Transverse colon (tissue), 4 donors: ENCODE measurements around the gene ACER3. TPM values are rescaled to one million over a fixed set of nuclear protein-coding genes. Genes with fewer than 3 reads are reported as not detected.

ENCODE experiments used
- DNase-seq: peaks from one replicate; pipeline ENCODE4 v3.0.0-alpha.2; 2019
- H3K27ac ChIP-seq, 4 donors: fragments of 200-600 bp; sonication (generic); 2 replicates each; pipeline ENCODE4 v1.5.1; 2016 to 2018; ENCODE audit warnings: inconsistent platforms in 4 of 4
- H3K27me3 ChIP-seq: fragments of 200-600 bp; sonication (generic); 2 replicates; pipeline ENCODE4 v1.5.1; 2017; ENCODE audit warnings: inconsistent platforms
- H3K36me3 ChIP-seq, 4 donors: fragments of 200-600 bp; sonication (generic); 2 replicates each; pipeline ENCODE4 v1.5.1; 2017 to 2019; ENCODE audit warnings: inconsistent platforms in 4 of 4
- H3K4me1 ChIP-seq, 4 donors: fragments of 200-600 bp; sonication (generic); 2 replicates each; pipeline ENCODE4 v1.5.1; 2017 to 2020; ENCODE audit warnings: inconsistent platforms in 4 of 4
- H3K4me3 ChIP-seq, 4 donors: fragments of 200-600 bp; sonication (generic); 1 replicate in 1 of 4; 2 replicates in 3 of 4; pipeline versions ENCODE4 v1.5.1 to v1.6.1; 2017 to 2019; ENCODE audit warnings: inconsistent platforms in 4 of 4
- H3K9me3 ChIP-seq, 2 donors: fragments of 200-600 bp; sonication (generic); 2 replicates each; pipeline ENCODE4 v1.5.1; 2017 to 2019; ENCODE audit warnings: inconsistent platforms in 2 of 2
- CTCF ChIP-seq, 5 experiments: fragments of 200-600 bp in 3 of 5; fragments of 450-650 bp in 2 of 5; sonication (generic) in 3 of 5; IDR thresholded peaks; 1 replicate in 2 of 5; 2 replicates in 3 of 5; pipeline ENCODE4 v1.5.1; 2016 to 2017; ENCODE audit warnings: antibody characterized with exemption in 5 of 5, inconsistent platforms in 3 of 5, mild to moderate bottlenecking in 2 of 5, moderate library complexity in 1 of 5
- EP300 ChIP-seq: sonication (generic); formaldehyde crosslinking; IDR thresholded peaks from one replicate; pipeline ENCODE4 v1.6.1; 2017; ENCODE audit warnings: antibody characterized with exemption, low read depth
- POLR2A ChIP-seq: fragments of 450-650 bp; IDR thresholded peaks from one replicate; pipeline ENCODE4 v1.6.1; 2016; ENCODE audit warnings: antibody characterized with exemption, mild to moderate bottlenecking, moderate library complexity
- POLR2AphosphoS5 ChIP-seq, 3 donors: sonication (generic); formaldehyde crosslinking; IDR thresholded peaks; one replicate each; pipeline ENCODE4 v1.6.1; 2016; ENCODE audit warnings: antibody characterized with exemption in 3 of 3
- WGBS, 2 donors: methylation state at CpG; one replicate each; pipeline ENCODE4 v1.1.5; 2018; ENCODE audit warnings: low coverage in 1 of 2; 5-methylcytosine and 5-hydroxymethylcytosine counted together
- in situ Hi-C, 4 donors: fragments of 200-750 bp; cut with MboI; loops; one replicate each; pipeline versions ENCODE4 v1.15.0 to v1.15.1; 2017; ENCODE audit warnings: low sequenced_read_pairs in 3 of 4, low pct_ligation_motif_present in 1 of 4, low pct_unique_long_range_greater_than_20kb in 1 of 4
- intact Hi-C: fragments of 100-400 bp; cut with DNase I; formaldehyde crosslinking; loops from one replicate; pipeline ENCODE4 v1.15.1; 2023; ENCODE audit warnings: low total_unique reads
- total RNA-seq, 4 donors: library from RNA; depleted of rRNA; stranded (reverse); fragments of >200 nt; gene quantifications; one replicate each; pipeline ENCODE4 v1.1.0, GENCODE V29; 2016

The ACER3 gene
- total RNA-seq, 4 donors from 2014 or later: 8.8 to 72.2 (median 29.4) TPM

GRCh38 chr11:77055913-77056312, 195.2 kb downstream of the ACER3 start:
- no peak overlapping the region for H3K4me3 ChIP-seq
- in situ Hi-C loops: no loop called here
- H3K27ac ChIP-seq: no peak overlapping the region
- 93 to 95% methylated on average over 4 to 5 of the region's 5 CpGs for WGBS, 2 donors
- peaks cover 0 to 14% (median 5%) of the 10 kb centered on the region in 4 donors for H3K4me1 ChIP-seq
- no peak for TF ChIP-seq CTCF (IDR thresholded peaks at IDR 0.05)
- TF ChIP-seq EP300: no peak
- no peak for TF ChIP-seq POLR2AphosphoS5 (IDR thresholded peaks at IDR 0.05)
- TF ChIP-seq POLR2A: no peak
- no peaks in the 10 kb centered on the region for H3K27me3 ChIP-seq
- no peak for DNase-seq
- H3K36me3 ChIP-seq: no peaks in the 10 kb centered on the region
- intact Hi-C loops: no loop called here
- H3K9me3 ChIP-seq: peaks cover 10 to 16% of the 10 kb centered on the region in 2 donors

GRCh38 chr11:77056814-77057402, 196.2 kb downstream of the ACER3 start:
- H3K4me1 ChIP-seq: peaks cover 0 to 14% (median 5%) of the 10 kb centered on the region in 4 donors
- peaks cover 10 to 16% of the 10 kb centered on the region in 2 donors for H3K9me3 ChIP-seq
- no peaks in the 10 kb centered on the region for H3K36me3 ChIP-seq
- intact Hi-C loops: no loop called here
- in situ Hi-C loops: no loop called here
- no peaks in the 10 kb centered on the region for H3K27me3 ChIP-seq
- no peak for DNase-seq
- 77 to 100% methylated on average over 1 to 3 of the region's 3 CpGs for WGBS, 2 donors
- H3K27ac ChIP-seq: no peak overlapping the region
- TF ChIP-seq POLR2A (no peak), EP300 (no peak), CTCF (IDR thresholded peaks at IDR 0.05) (no peak), POLR2AphosphoS5 (IDR thresholded peaks at IDR 0.05) (no peak)
- no peak overlapping the region for H3K4me3 ChIP-seq

- Histone ChIP-seq H3K9me3 (peaks cover 10 to 16% of the 10 kb centered on the region in 2 donors), H3K36me3 (no peaks in the 10 kb centered on the region), H3K4me3 (no peak overlapping the region), H3K4me1 (peaks cover 0 to 21% (median 7%) of the 10 kb centered on the region in 4 donors), H3K27ac (no peak overlapping the region), H3K27me3 (no peaks in the 10 kb centered on the region)
- 78 to 100% methylated on average over 1 to 9 of the region's 9 CpGs for WGBS, 2 donors
- in situ Hi-C loops (no loop called here), intact Hi-C loops (no loop called here)
- no peak for DNase-seq
- TF ChIP-seq POLR2AphosphoS5 (IDR thresholded peaks at IDR 0.05) (no peak), EP300 (no peak), POLR2A (no peak), CTCF (IDR thresholded peaks at IDR 0.05) (no peak)
These were observed 197.3 kb downstream of the ACER3 start for GRCh38 chr11:77057938-77058474.

GRCh38 chr11:77058900-77059299, 198.2 kb downstream of the ACER3 start:
- H3K9me3 ChIP-seq: peaks cover 10 to 16% of the 10 kb centered on the region in 2 donors
- peaks cover 0 to 30% (median 11%) of the 10 kb centered on the region in 4 donors for H3K4me1 ChIP-seq
- no peak for DNase-seq
- WGBS, 2 donors: 65 to 86% methylated on average over 2 of the region's 2 CpGs
- no peaks in the 10 kb centered on the region for H3K27me3 ChIP-seq
- no peaks in the 10 kb centered on the region for H3K36me3 ChIP-seq
- TF ChIP-seq POLR2A: no peak
- TF ChIP-seq EP300: no peak
- TF ChIP-seq POLR2AphosphoS5 (IDR thresholded peaks at IDR 0.05): no peak
- no peak for TF ChIP-seq CTCF (IDR thresholded peaks at IDR 0.05)
- intact Hi-C loops: no loop called here
- H3K27ac ChIP-seq: no peak overlapping the region
- in situ Hi-C loops: no loop called here
- no peak overlapping the region for H3K4me3 ChIP-seq
